Urothelium cell line (cell line): ENCODE results near the gene TUBA8.
"Not testable (repeated sequence)": the region's sequence is repeated elsewhere in the genome, so short reads cannot be mapped to it uniquely, and the experiment has no call there.

Experiments
- DNase-seq: peaks from one replicate; pipeline ENCODE4 v3.0.0; 2011; ENCODE audit warnings: low spot score, mixed read lengths
- FAIRE-seq: peaks from 2 replicates; lab custom pipeline; 2011; peaks lifted over from hg19 to GRCh38; lab: Jason Lieb, UNC

TUBA8 gene

GRCh38 chr22:18123476-18124025 lies 12.9 kb downstream of the TUBA8 start:
- not testable (repeated sequence) for DNase-seq

DNA sequence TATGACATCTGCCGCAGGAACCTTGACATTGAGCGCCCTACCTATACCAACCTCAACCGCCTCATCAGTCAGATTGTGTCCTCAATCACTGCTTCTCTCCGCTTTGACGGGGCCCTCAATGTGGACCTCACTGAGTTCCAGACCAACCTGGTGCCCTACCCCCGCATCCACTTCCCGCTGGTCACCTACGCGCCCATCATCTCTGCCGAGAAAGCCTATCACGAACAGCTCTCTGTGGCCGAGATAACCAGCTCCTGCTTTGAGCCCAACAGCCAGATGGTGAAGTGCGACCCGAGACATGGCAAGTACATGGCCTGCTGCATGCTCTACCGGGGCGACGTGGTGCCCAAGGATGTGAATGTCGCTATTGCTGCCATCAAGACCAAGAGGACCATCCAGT lies 16.0 kb downstream of the TUBA8 start:
- FAIRE-seq (no peak), DNase-seq (no peak)

More at GRCh38 chr22:18123476-18124025, 12.9 kb downstream of the TUBA8 start:
- FAIRE-seq, result not testable (repeated sequence)

- DNase-seq (no peak), FAIRE-seq (no peak)
Measured at GRCh38 chr22:18130018-18130417, 19.4 kb downstream of the TUBA8 start.

DNA sequence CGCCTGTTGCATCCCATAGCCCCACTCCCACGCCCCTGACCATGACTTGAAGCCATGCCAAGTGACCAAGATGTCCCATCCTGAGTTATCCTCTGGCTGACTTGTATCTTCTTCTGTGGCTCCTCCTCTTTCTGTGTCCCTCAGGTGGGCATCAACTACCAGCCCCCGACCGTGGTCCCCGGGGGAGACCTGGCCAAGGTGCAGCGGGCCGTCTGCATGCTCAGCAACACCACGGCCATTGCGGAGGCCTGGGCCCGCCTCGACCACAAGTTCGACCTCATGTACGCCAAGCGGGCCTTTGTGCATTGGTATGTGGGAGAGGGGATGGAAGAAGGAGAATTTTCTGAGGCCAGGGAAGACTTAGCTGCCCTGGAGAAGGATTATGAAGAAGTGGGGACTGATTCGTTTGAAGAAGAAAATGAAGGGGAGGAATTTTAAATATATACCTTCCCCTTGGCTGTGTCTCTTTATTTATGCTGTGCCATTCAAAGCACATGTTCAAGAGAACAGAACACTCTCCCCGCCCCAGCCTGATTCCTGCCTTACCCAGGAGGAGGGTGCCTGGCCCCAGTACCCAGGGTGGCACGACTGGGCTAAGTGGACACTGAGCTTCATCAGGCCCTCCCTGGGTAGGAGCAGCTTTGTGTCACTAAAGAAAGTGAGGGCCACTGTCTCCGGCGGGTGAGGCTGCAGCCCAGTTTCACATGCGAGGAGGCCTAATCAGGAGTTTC lies 20.3 kb downstream of the TUBA8 start:
- no peak for DNase-seq
- FAIRE-seq, result no peak

- FAIRE-seq (no peak), DNase-seq (no peak)
Measured at GRCh38 chr22:18133452-18133851, 22.8 kb downstream of the TUBA8 start.

DNA sequence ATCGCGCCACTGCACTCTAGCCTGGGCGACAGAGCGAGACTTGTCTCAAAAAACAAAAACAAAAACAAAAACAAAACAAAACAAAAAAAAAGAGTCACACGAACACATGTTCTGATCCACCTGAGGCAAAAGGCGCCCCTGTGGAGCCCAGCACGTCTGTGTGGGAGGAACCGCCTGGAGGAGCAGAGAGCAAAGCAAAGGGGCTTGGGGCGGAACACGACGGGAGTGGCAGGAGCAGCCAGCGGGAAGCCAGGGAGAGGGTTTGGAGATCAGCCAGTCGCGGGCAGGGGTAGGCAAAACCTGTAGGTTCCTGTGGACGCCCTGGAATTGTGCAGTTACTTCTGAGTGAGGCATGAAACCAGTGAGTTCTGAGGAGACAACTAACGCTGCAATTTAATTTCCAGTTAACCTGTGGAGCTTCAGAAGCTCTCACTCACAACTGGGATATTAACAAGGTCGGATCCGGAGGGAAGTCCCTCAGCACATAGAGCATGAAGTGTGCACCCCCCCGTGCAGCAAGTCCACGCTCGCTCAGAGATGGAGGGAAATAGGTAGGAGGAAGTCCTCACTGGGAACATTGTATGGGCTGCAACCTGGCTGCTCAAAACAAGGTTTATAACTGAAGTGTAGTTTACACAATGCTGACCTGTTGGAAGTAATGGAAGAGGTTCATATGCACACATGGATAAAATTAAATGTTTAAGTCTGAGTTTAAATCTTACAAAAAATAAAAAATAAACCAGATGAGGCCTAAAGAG lies 26.1 kb downstream of the TUBA8 start:
- DNase-seq, result no peak
- no peak for FAIRE-seq

DNA sequence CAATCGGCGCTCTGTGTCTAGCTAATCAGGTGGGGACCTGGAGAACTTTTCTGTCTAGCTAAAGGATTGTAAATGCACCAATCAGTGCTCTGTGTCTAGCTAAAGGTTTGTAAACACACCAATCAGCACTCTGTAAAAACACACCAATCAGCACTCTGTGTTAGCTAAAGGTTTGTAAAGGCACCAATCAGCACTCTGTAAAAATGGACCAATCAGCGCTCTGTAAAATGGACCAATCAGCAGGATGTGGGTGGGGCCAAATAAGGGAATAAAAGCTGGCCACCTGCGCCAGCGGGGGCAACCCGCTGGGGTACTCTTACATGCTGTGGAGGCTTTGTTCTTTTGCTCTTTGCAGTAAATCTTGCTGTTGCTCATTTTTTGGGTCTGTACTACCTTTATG lies 30.4 kb downstream of the TUBA8 start:
- not testable (repeated sequence) for DNase-seq, FAIRE-seq

GRCh38 chr22:18144105-18144504 lies 33.5 kb downstream of the TUBA8 start:
- no peak for DNase-seq
- no peak for FAIRE-seq

DNA sequence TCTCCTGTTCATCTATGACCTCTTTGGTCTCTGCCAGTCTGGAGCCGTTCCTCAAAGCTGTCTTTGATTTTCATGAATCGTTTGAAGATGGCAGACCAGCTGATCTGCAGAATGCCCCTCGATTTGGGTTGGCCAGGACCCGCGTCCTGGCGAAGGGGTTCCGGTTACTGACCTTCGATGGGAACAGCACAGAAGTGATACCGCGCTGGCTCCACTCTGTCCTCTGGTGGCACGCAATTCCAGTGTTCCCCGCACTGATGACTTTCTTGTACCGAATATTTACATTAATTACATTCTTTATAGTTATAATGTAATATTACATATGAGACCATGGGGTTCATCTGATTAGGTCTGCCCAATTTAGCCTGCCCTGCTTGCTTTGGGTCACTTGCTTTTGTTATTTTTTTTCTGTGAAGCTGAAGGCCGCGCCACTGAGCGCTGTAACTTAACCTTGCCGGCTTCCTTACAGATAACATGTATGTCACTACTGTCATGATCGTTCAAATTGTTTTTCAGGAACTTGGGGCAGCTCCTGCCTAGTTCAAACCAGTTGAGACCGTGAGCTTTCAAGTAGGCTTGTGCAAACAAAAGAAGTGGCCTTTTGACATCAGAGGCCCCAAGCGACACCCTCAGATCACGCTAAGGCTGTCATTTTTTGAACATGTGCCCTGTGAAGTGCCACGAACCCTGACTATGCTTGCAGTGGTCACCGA lies 35.2 kb downstream of the TUBA8 start:
- DNase-seq (no peak), FAIRE-seq (no peak)

DNA sequence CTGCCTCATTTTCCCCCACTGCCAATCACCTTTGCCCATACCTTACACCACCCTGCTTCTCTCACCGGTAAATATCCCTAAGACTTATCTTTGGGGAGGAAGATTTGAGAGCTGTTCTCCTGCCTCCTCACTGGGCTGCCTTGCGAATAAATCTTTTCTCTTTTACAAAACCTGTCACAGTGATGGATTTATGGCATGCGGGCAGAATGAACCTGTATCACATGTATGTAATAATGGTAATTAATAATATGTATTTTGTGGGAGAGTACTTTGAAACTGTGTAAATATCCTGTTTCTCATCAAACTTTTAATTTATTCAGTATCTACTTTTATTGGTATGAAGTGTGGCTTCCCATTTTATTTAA lies 35.8 kb downstream of the TUBA8 start:
- FAIRE-seq, result no peak

DNA sequence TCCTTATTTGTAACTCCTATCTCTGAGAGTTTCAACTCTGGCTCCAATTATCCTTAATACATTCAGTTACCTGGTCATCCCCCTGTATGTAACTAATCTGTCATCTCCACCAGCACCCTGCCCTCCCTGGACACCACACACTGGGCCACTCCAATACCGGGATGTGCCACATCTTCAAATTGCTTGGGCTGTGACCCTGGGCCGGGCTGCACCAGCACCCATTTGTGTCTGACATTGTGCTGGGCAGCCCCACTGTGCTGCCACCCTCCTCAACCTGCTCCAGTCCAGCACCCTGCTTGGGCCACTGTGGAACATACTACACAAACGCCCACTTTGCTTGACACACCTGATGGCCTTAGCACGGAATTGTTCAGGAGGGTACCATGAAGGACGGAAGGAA lies 37.2 kb downstream of the TUBA8 start:
- DNase-seq, result no peak
- no peak for FAIRE-seq

More for the DNA sequence above, 35.8 kb downstream of the TUBA8 start:
- no peak for DNase-seq

DNA sequence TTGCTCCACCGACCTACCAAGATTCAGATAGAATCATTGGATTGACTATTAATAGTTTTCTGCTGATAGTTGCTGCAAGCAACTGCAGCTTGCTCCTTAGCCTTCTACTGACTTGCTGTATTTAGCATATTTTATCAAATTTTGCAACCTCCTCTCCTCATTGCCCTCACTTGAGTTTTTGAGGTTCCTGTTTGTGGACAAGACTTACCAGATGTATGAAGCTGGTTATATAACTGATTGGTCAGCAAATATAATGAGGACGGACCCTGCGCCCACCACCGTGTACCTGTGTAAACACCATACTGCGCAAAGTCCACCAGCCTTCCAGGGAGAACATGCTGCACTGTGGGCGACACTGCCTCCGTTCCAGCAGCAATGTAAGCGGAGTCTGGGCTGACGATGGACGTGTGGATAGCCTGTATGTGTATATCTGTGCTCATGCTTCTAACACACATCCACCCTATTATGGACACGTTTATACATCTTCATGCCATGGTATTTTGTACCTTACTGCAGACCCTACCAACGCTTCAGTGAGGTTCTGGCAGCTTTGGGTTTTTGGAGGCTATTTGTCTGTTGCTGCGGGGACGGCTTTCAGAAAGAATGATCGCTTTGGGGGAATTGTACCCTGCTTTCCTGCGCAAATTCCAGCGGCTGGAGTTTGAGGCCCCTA lies 37.8 kb downstream of the TUBA8 start:
- DNase-seq, result no peak
- FAIRE-seq, result no peak

DNA sequence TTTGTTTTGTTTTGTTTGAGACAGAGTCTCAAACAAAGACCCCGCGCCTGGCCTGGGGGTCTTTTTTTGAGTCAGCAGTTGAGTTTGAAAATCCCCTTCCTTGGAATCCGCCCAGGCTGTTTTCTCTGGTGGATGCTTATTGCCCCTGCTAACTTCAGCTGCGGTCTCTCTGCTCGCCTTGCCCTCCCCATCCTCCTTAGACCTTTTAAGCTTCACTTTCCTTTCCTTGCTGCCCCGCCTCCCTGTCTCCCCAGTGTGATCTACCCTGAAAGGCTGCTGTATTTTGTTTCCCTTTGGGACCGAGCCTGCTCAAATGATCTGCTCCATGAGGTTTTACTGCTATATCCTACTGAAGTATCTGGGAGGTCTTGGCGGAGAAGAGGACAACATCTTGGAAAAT lies 41.9 kb downstream of the TUBA8 start:
- no peak for FAIRE-seq
- no peak for DNase-seq

GRCh38 chr22:18154821-18155390 lies 44.3 kb downstream of the TUBA8 start:
- FAIRE-seq, result no peak
- no peak for DNase-seq

DNA sequence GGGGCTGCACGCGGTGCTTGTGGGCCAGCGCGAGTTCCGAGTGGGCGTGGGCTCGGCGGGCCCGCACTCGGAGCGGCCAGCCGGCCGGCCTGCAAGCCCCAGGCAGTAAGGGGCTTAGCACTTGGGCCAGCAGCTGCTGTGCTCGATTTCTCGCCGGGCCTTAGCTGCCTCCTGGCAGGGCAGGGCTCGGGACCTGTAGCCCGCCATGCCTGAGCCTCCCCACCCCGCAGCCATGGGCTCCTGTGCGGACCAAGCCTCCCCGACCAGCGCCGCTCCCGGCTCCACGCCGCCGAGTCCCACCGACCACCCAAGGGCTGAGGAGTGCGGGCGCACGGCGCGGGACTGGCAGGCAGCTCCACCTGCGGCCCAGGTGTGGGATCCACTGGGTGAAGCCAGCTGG lies 44.9 kb downstream of the TUBA8 start:
- DNase-seq, FAIRE-seq: not testable (repeated sequence)

DNA sequence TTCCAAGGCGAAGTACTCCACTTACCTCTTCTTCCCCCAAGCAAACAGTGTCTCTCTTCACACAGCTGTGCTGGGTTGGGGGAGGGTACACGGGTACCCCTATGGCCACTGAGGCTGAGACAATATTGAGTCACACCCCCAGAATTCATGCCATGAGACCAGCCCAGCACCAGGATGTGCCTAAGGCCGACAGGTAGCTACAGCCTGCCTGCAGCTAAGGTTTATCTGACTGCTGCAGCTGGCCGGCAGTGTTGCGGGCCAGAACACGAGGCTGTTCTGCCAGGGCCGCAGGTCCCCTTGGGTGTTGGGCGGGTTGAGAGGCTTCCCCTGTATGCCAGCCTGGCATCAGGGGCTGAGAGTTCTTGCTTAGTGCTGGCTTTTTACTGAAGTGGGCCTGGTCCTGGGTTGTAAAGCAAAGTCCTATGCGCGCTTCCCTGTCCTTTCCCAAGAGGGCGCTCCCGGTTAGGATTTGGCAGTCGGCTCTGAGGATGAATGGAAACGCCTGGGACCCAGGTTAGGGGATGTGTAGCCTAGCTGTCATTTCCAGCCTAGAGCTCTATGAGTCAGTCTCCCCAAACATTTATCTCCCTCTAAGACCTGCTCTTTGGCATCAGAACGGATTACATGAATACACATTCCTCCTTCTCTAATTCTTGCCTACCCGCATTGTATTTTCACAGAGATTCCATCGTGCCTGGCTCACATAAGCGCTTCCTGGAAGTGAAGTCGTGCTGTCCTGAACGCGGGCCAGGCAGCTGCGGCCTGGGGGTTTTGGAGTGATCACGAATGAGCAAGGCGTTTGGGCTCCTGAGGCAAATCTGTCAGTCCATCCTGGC lies 46.5 kb downstream of the TUBA8 start:
- DNase-seq, result peak; percentile 79
- no peak for FAIRE-seq

- DNase-seq, result no peak
- FAIRE-seq, result no peak
Measured at GRCh38 chr22:18157714-18158028, 47.1 kb downstream of the TUBA8 start.

DNA sequence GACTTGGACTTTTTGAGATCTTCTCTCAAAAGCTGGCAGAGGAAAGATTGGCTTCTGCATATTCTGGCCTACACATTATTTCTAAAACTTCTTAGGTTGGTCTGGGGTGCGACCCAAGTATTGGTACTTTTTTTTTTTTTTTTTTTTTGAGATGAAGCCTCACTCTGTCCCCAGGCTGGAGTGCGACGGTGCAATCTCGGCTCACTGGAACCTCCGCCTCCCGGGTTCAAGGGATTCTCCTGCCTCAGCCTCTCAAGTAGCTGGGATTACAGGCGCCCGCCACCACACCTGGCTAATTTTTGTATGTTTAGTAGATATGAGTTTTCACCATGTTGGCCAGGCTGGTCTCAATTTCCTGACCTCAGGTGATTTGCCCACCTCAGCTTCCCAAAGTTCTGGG lies 50.0 kb downstream of the TUBA8 start:
- not testable (repeated sequence) for DNase-seq, FAIRE-seq

GRCh38 chr22:18163843-18164242 lies 53.2 kb downstream of the TUBA8 start:
- not testable (repeated sequence) for FAIRE-seq, DNase-seq

DNA sequence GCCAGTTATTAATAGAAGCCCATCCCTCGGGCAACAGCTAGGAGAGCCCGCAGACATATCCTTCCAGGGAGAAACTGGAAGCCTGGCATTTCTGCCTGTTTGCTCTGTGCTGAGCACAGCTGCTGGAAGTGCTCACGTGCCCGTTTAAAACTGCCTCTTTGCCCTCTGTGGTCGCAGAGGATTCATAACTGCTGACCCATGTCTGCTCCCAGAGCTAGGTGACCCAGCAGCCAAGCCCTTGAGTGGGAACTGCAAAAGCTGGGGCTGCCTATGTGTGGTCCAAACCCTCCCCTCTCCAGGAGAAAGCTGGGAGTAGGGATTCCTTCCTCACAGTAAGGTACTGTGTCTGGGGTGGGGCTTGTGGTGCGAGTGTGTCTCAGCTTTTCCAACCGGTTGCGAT lies 54.0 kb downstream of the TUBA8 start:
- FAIRE-seq, DNase-seq: not testable (repeated sequence)
